ENCODE data around the gene BTBD1. TPM values are rescaled to one million over a fixed set of nuclear protein-coding genes. Genes with fewer than 3 reads are reported as not detected.

Gene BTBD1
- total and polyA plus RNA-seq, 2 donors (not counting 3 experiments of a cell fraction or from before 2014, with no cell fraction given) = 30.8 to 58.0 TPM

DNA sequence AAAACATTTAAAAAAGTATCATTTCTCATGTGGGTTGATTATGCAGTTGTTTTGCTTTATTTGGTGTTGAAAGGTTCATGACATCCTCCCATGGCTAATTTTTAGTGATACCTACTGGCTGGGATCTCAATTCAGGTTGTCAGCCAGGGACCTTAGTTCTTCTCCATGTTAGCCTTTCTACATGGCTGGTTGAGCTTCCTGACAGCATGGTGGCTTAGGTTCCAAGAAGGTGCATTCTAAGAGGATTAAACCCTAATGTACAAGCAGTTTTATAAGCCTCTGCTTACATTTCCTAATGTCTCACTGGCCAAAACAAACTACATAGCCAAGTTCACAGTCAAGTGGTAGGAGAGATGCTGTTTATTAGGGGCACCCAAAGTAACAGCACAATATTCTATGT lies 31.0 kb upstream of the BTBD1 start:
- CTCF ChIA-PET = no interaction called here

More for the DNA sequence above, 31.0 kb upstream of the BTBD1 start:
- DNase-seq (ENCODE audit: low read depth, low spot score) = no peak
- no peaks in the 10 kb centered on the region for H3K36me3 ChIP-seq (ENCODE audit: control insufficient read depth in 2 of 2, extremely low read depth in 1 of 2, insufficient read depth in 2 of 2, low read length in 2 of 2)
- H2AFZ ChIP-seq (ENCODE audit: low read depth, low read length) = no peak overlapping the region
- H3K9me1 ChIP-seq (replicated peaks; ENCODE audit: control insufficient read depth, extremely low read depth, insufficient read depth, low read length) = no peaks in the 10 kb centered on the region
- H4K20me1 ChIP-seq (replicated peaks; ENCODE audit: control insufficient read depth, extremely low read depth, insufficient read depth, low read length) = no peaks in the 10 kb centered on the region
- FAIRE-seq = no peak
- dilution Hi-C loops (cut with MboI; ENCODE audit: extremely low pct_ligation_motif_present, low sequenced_read_pairs) = no loop called here
- TF ChIP-seq, protein P1, sequence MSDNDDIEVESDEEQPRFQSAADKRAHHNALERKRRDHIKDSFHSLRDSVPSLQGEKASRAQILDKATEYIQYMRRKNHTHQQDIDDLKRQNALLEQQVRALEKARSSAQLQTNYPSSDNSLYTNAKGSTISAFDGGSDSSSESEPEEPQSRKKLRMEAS (IDR thresholded peaks at IDR 0.05; ENCODE audit: insufficient read depth, insufficient read length) = no peak
- no peak for TF ChIP-seq POLR2AphosphoS5 (IDR thresholded peaks at IDR 0.05; ENCODE audit: insufficient read depth, low read depth, low read length)
- no peak for TF ChIP-seq GATA2 (IDR thresholded peaks at IDR 0.05; ENCODE audit: insufficient read depth, insufficient read length, low read depth, low read length)
- no peak for TF ChIP-seq POLR2A (IDR thresholded peaks at IDR 0.05; ENCODE audit: low read depth, low read length)
- TF ChIP-seq MYC (IDR thresholded peaks at IDR 0.05; ENCODE audit: low read depth, low read length) = no peak
- no peak for TF ChIP-seq JUN (IDR thresholded peaks at IDR 0.05; ENCODE audit: borderline replicate concordance, insufficient read depth, insufficient read length, low read depth)
- TF ChIP-seq FOS (IDR thresholded peaks at IDR 0.05; ENCODE audit: borderline replicate concordance, insufficient read depth, low read length) = no peak
- no peak for TF ChIP-seq EZH2 (IDR thresholded peaks at IDR 0.05; ENCODE audit: borderline replicate concordance, low read depth, low read length, severe bottlenecking)
- TF ChIP-seq, protein P2, sequence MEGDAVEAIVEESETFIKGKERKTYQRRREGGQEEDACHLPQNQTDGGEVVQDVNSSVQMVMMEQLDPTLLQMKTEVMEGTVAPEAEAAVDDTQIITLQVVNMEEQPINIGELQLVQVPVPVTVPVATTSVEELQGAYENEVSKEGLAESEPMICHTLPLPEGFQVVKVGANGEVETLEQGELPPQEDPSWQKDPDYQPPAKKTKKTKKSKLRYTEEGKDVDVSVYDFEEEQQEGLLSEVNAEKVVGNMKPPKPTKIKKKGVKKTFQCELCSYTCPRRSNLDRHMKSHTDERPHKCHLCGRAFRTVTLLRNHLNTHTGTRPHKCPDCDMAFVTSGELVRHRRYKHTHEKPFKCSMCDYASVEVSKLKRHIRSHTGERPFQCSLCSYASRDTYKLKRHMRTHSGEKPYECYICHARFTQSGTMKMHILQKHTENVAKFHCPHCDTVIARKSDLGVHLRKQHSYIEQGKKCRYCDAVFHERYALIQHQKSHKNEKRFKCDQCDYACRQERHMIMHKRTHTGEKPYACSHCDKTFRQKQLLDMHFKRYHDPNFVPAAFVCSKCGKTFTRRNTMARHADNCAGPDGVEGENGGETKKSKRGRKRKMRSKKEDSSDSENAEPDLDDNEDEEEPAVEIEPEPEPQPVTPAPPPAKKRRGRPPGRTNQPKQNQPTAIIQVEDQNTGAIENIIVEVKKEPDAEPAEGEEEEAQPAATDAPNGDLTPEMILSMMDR (IDR thresholded peaks at IDR 0.05; ENCODE audit: extremely low read depth in 1 of 2, insufficient read depth in 1 of 2, low read depth in 1 of 2, low read length in 2 of 2) = no peak
- no peak overlapping the region for H3K9ac ChIP-seq (replicated peaks; ENCODE audit: extremely low read depth, insufficient read depth, low read length)
- intact Hi-C loops (cut with micrococcal nuclease) = no loop called here
- no TSS peak for BruUV-seq (replicated peaks)
- no peak overlapping the region for H3K4me3 ChIP-seq (replicated peaks in 1 of 3; ENCODE audit: insufficient read depth in 1 of 3, low read depth in 1 of 3, low read length in 3 of 3)
- no peaks in the 10 kb centered on the region for H3K9me3 ChIP-seq (replicated peaks; ENCODE audit: control insufficient read depth, insufficient read depth, low read length)
- H3K79me2 ChIP-seq (ENCODE audit: control insufficient read depth, insufficient read depth, low read length) = no peaks in the 10 kb centered on the region
- POLR2A ChIA-PET = no interaction called here
- H3K4me2 ChIP-seq (ENCODE audit: insufficient read depth, low read length) = no peak overlapping the region
- no peaks in the 10 kb centered on the region for H3K27me3 ChIP-seq (ENCODE audit: control insufficient read depth in 2 of 2, insufficient read depth in 2 of 2, low read length in 2 of 2)
- H3K4me1 ChIP-seq (ENCODE audit: control insufficient read depth, extremely low read depth, insufficient read depth, low read length) = peaks cover 5% of the 10 kb centered on the region
- H3K27ac ChIP-seq (ENCODE audit: insufficient read depth, low read depth, low read length) = no peak overlapping the region
